ENCODE measurements around the gene AAR2.

The AAR2 gene

DNA sequence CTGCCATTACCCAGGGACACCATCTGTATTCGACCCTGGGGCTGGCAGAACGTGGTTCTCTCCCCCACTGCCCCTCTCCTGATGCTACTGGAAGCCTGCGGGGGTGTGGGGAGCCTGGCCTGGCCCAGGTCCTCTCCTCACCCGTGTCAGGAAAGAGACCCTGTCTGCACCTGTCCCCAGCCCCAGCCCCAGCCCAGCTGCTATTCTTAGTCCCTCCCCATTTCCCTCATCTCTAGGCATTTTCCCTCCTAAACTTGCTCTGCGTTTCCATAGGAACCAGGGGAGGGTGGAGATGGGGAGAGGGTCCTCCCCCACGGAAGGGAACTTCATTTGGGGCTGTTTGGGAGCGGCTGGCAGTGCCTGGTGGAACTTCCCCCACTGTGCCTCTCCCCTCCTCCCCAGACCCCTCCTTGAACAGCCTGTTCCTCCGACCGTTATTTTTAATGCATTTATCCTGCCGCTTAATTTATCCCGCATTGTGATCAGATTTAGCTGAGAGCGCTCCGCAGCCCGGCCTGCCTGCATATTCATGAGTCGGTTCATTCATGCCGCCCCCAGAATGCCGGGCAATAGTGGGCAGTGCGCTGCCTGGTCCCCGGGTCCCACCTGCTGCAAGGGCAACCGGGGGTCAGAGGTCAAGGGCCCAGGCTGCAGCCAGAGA is 38.0 kb downstream of the AAR2 start:
- Histone ChIP-seq H3K27ac (replicated peaks) (no peak overlapping the region), H3K4me3 (replicated peaks; ENCODE audit: insufficient read depth, low read length) (no peak overlapping the region), H3K27me3 (ENCODE audit: insufficient read depth, poor library complexity, severe bottlenecking) (no peaks in the 10 kb centered on the region)
- TF ChIP-seq SPI1 (IDR thresholded peaks at IDR 0.05; ENCODE audit: borderline replicate concordance, low read depth) (no peak), POLR2AphosphoS5 (IDR thresholded peaks at IDR 0.05; ENCODE audit: low read depth) (no peak)
- TF ChIP-seq, protein P1, sequence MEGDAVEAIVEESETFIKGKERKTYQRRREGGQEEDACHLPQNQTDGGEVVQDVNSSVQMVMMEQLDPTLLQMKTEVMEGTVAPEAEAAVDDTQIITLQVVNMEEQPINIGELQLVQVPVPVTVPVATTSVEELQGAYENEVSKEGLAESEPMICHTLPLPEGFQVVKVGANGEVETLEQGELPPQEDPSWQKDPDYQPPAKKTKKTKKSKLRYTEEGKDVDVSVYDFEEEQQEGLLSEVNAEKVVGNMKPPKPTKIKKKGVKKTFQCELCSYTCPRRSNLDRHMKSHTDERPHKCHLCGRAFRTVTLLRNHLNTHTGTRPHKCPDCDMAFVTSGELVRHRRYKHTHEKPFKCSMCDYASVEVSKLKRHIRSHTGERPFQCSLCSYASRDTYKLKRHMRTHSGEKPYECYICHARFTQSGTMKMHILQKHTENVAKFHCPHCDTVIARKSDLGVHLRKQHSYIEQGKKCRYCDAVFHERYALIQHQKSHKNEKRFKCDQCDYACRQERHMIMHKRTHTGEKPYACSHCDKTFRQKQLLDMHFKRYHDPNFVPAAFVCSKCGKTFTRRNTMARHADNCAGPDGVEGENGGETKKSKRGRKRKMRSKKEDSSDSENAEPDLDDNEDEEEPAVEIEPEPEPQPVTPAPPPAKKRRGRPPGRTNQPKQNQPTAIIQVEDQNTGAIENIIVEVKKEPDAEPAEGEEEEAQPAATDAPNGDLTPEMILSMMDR (IDR thresholded peaks at IDR 0.05; ENCODE audit: insufficient read depth, low read length), result no peak
- no peak for DNase-seq (ENCODE audit: low read depth in 1 of 2, low spot score in 1 of 2)

DNA sequence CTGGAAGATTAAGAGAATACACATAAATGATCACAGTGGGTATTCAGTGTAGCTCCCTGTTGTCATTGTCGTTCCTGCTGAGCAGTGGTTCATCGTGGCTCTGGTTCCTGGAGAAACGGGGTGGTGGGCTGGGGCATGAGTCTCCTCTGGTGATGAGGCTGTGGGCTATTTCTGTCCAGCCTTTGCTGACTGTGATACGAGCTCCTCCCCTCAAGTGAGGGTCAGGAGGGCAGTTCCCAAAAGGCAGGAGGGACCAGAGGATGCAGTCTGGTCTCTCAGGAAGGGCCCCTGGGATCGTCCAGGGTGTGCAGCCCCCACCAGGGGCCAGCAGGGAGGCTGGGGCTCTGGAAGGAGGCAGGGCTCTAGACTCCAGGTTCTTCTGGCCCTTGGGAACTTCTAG is 38.7 kb downstream of the AAR2 start:
- TF ChIP-seq GABPA (IDR thresholded peaks at IDR 0.05; ENCODE audit: low read depth) (no peak), SPI1 (IDR thresholded peaks at IDR 0.05; ENCODE audit: borderline replicate concordance, low read depth) (no peak), POLR2AphosphoS5 (IDR thresholded peaks at IDR 0.05; ENCODE audit: low read depth) (no peak)
- TF ChIP-seq, protein P1 (IDR thresholded peaks at IDR 0.05; ENCODE audit: insufficient read depth, low read length), result no peak
- TF ChIP-seq, protein P2, sequence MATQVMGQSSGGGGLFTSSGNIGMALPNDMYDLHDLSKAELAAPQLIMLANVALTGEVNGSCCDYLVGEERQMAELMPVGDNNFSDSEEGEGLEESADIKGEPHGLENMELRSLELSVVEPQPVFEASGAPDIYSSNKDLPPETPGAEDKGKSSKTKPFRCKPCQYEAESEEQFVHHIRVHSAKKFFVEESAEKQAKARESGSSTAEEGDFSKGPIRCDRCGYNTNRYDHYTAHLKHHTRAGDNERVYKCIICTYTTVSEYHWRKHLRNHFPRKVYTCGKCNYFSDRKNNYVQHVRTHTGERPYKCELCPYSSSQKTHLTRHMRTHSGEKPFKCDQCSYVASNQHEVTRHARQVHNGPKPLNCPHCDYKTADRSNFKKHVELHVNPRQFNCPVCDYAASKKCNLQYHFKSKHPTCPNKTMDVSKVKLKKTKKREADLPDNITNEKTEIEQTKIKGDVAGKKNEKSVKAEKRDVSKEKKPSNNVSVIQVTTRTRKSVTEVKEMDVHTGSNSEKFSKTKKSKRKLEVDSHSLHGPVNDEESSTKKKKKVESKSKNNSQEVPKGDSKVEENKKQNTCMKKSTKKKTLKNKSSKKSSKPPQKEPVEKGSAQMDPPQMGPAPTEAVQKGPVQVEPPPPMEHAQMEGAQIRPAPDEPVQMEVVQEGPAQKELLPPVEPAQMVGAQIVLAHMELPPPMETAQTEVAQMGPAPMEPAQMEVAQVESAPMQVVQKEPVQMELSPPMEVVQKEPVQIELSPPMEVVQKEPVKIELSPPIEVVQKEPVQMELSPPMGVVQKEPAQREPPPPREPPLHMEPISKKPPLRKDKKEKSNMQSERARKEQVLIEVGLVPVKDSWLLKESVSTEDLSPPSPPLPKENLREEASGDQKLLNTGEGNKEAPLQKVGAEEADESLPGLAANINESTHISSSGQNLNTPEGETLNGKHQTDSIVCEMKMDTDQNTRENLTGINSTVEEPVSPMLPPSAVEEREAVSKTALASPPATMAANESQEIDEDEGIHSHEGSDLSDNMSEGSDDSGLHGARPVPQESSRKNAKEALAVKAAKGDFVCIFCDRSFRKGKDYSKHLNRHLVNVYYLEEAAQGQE (IDR thresholded peaks at IDR 0.05; ENCODE audit: insufficient replicate concordance, low read depth), result no peak
- DNase-seq (ENCODE audit: low read depth in 1 of 2, low spot score in 1 of 2), result no peak
- Histone ChIP-seq H3K4me3 (replicated peaks; ENCODE audit: insufficient read depth, low read length) (no peak overlapping the region), H3K27ac (replicated peaks) (no peak overlapping the region), H3K27me3 (ENCODE audit: insufficient read depth, poor library complexity, severe bottlenecking) (no peaks in the 10 kb centered on the region)

DNA sequence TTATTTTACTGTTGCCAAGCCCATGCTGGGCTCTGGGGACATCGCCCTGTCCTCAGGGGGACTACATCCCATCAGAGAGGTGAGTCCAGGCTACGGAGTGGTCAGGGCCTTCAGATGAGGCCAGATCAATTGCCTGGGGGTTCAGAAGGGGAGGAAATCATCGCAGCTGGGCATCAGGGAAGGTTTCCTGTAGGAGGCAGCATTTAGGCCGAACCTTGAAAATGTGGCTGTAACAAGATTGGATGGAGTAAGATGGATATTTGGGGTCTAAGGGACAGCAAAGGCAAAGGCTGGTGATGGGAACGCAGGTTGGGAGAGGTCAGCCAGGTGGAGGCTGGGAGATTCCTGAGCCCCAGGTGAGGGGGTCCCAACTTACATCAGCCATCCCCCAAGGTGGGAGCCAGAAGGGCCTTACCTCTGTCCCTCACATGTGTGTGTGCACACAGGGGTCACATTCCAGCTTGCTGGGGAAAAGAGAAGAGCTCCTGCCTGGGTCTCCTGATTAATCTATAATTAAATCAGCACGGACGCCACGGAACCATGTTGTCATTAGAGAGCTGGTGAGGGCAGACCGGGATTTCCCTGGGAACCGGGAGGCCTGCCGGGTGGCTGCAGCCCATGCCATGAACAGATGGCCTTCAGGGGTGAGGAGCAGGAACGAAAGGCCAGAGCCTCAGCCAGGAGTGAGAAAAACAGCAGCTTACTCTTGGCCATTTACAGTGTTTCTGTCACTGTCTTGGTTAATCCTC is 39.3 kb downstream of the AAR2 start:
- Histone ChIP-seq H3K27ac (replicated peaks) (no peak overlapping the region), H3K4me3 (replicated peaks; ENCODE audit: insufficient read depth, low read length) (no peak overlapping the region), H3K27me3 (ENCODE audit: insufficient read depth, poor library complexity, severe bottlenecking) (no peaks in the 10 kb centered on the region)
- DNase-seq (ENCODE audit: low read depth in 1 of 2, low spot score in 1 of 2), result no peak
- TF ChIP-seq GABPA (IDR thresholded peaks at IDR 0.05; ENCODE audit: low read depth) (no peak), POLR2AphosphoS5 (IDR thresholded peaks at IDR 0.05; ENCODE audit: low read depth) (no peak), SPI1 (IDR thresholded peaks at IDR 0.05; ENCODE audit: borderline replicate concordance, low read depth) (no peak)
- TF ChIP-seq, protein P1 (IDR thresholded peaks at IDR 0.05; ENCODE audit: insufficient read depth, low read length), result no peak
- TF ChIP-seq, protein P2 (IDR thresholded peaks at IDR 0.05; ENCODE audit: insufficient replicate concordance, low read depth), result no peak
